H1 (cell line): ENCODE data around the gene SLC5A2. TPM values are rescaled to one million over a fixed set of nuclear protein-coding genes. Genes with fewer than 3 reads are reported as not detected.

Experiments
- CHD7 ChIP-seq: fragments of 300-600 bp; sonication (generic); IDR thresholded peaks from 2 replicates; pipeline ENCODE4 v1.7.1; 2012; ENCODE audit warnings: low read length, moderate library complexity, mild to moderate bottlenecking, inconsistent platforms; ENCODE audit not compliant: insufficient replicate concordance
- NRF1 ChIP-seq: IDR thresholded peaks from 2 replicates; pipeline ENCODE4 v1.6.1; 2011; ENCODE audit warnings: mild to moderate bottlenecking, low read depth, low read length, improper control_type of control experiment
- RNF2 ChIP-seq: fragments of 200-900, 300-1000 bp; sonication (generic); IDR thresholded peaks from 2 replicates; pipeline ENCODE4 v1.7.1; 2016; ENCODE audit warnings: borderline replicate concordance, low read depth, mild to moderate bottlenecking, antibody characterized with exemption, low read length; ENCODE audit not compliant: poor library complexity, severe bottlenecking; ENCODE audit errors: missing control alignments
- polyA plus RNA-seq, 7 experiments: library from polyadenylated mRNA; depleted of rRNA in 3 of 7; stranded (reverse) in 5 of 7; unstranded in 2 of 7; fragments of >200 nt in 5 of 7; fragments of 200-250 nt in 2 of 7; gene quantifications; 1 replicate in 5 of 7; 2 replicates in 1 of 7; 4 replicates in 1 of 7; pipeline versions ENCODE4 v1.2.1 to v1.2.3, GENCODE V29; 2011 to 2013; ENCODE audit warnings: missing spikeins in 2 of 7, mixed read lengths in 2 of 7
- total RNA-seq: library from RNA; stranded (reverse); fragmentation: NEBNext Ultra II Directional; extraction: Animal tissue kit (Norgen Biotek cat#: 25700); gene quantifications from 2 replicates; pipeline ENCODE4 v1.2.1, GENCODE V29; 2021

Gene SLC5A2
- total and polyA plus RNA-seq, 2 of the 8 experiments (the other 6 are each of a cell fraction or from before 2014, with no cell fraction given) = 0.56 to 4.4 TPM

- TF ChIP-seq CHD7 = no peak
- no peak for TF ChIP-seq NRF1
- TF ChIP-seq RNF2 = no peak
- TF ChIP-seq, all 59 proteins: peak for 0
These were observed 50.0 kb downstream of the SLC5A2 start (continued) for GRCh38 chr16:31532896-31533295.
